Osteoblast (primary cell): ENCODE data around the gene PLEKHH2. TPM values are rescaled to one million over a fixed set of nuclear protein-coding genes. Genes with fewer than 3 reads are reported as not detected.

Source experiments
- DNase-seq: peaks from one replicate; pipeline ENCODE4 v3.0.0; 2011; ENCODE audit warnings: low spot score, mixed read lengths; ENCODE audit not compliant: insufficient read length; ENCODE audit errors: missing footprints
- H2AFZ ChIP-seq: 2 replicates; pipeline ENCODE4 v1.6.0; 2011; ENCODE audit warnings: mild to moderate bottlenecking, low read length
- H3K27ac ChIP-seq: 2 replicates; pipeline ENCODE4 v1.5.1; 2011; ENCODE audit warnings: mild to moderate bottlenecking, low read depth, low read length, moderate library complexity
- H3K27me3 ChIP-seq: 2 replicates; pipeline ENCODE4 v1.6.0; 2012; ENCODE audit warnings: mild to moderate bottlenecking, control low read depth, inconsistent platforms, low read length, moderate library complexity; ENCODE audit not compliant: insufficient read depth
- H3K36me3 ChIP-seq: 2 replicates; pipeline ENCODE4 v1.5.1; 2011; ENCODE audit warnings: mild to moderate bottlenecking, low read length, control low read depth, moderate library complexity; ENCODE audit not compliant: insufficient read depth
- H3K4me1 ChIP-seq: 2 replicates; pipeline ENCODE4 v1.5.1; 2011; ENCODE audit warnings: mild to moderate bottlenecking, low read length, control low read depth, moderate library complexity; ENCODE audit not compliant: insufficient read depth
- H3K4me2 ChIP-seq: 2 replicates; pipeline ENCODE4 v1.6.0; 2011; ENCODE audit warnings: mild to moderate bottlenecking, low read length; ENCODE audit not compliant: insufficient read depth
- H3K4me3 ChIP-seq: fragments of 200-600 bp; sonication (generic); 3 replicates; pipeline ENCODE4 v1.5.1; 2012; ENCODE audit warnings: mild to moderate bottlenecking, low read length, inconsistent platforms; ENCODE audit not compliant: insufficient read depth
- H3K79me2 ChIP-seq: 2 replicates; pipeline ENCODE4 v1.6.0; 2012; ENCODE audit warnings: mild to moderate bottlenecking, low read length, control low read depth, inconsistent platforms; ENCODE audit not compliant: insufficient read depth
- H3K9me3 ChIP-seq: 2 replicates; pipeline ENCODE4 v1.5.1; 2011; ENCODE audit warnings: low read depth, low read length, control low read depth
- H4K20me1 ChIP-seq: 2 replicates; pipeline ENCODE4 v1.6.0; 2012; ENCODE audit warnings: mild to moderate bottlenecking, low read length, control low read depth; ENCODE audit not compliant: insufficient read depth
- CTCF ChIP-seq: IDR thresholded peaks from 2 replicates; pipeline ENCODE4 v1.5.1; 2011; ENCODE audit warnings: mild to moderate bottlenecking, low read depth, low read length, moderate library complexity; ENCODE audit errors: extremely low read depth
- small RNA-seq: library from RNA; depleted of rRNA; stranded (forward); fragments of <200 nt; gene quantifications from one replicate; pipeline ENCODE3, GENCODE V24; 2012
- total RNA-seq: library from RNA; depleted of rRNA; stranded (reverse); fragments of >200 nt; gene quantifications from 2 replicates; pipeline ENCODE4 v1.2.3, GENCODE V29; 2012

PLEKHH2 gene
- total RNA-seq, 1 donor = 18.8 TPM

- Histone ChIP-seq H3K36me3 (no peaks in the 10 kb centered on the region), H3K9me3 (no peaks in the 10 kb centered on the region), H3K27ac (no peak overlapping the region), H4K20me1 (no peaks in the 10 kb centered on the region), H3K4me1 (no peaks in the 10 kb centered on the region), H2AFZ (no peak overlapping the region), H3K4me3 (no peak overlapping the region), H3K79me2 (no peaks in the 10 kb centered on the region), H3K27me3 (no peaks in the 10 kb centered on the region), H3K4me2 (no peak overlapping the region)
- no peak for DNase-seq
- TF ChIP-seq CTCF = no peak
Measured at GRCh38 chr2:43812947-43813346, 175.9 kb downstream of the PLEKHH2 start.

GRCh38 chr2:43814711-43815110, 177.7 kb downstream of the PLEKHH2 start:
- TF ChIP-seq CTCF = no peak
- no peak overlapping the region for H2AFZ ChIP-seq
- H3K36me3 ChIP-seq = no peaks in the 10 kb centered on the region
- no peak for DNase-seq
- no peak overlapping the region for H3K4me3 ChIP-seq
- no peaks in the 10 kb centered on the region for H3K27me3 ChIP-seq
- H3K79me2 ChIP-seq = no peaks in the 10 kb centered on the region
- H3K27ac ChIP-seq = no peak overlapping the region
- H3K9me3 ChIP-seq = no peaks in the 10 kb centered on the region
- no peak overlapping the region for H3K4me2 ChIP-seq
- no peaks in the 10 kb centered on the region for H3K4me1 ChIP-seq
- no peaks in the 10 kb centered on the region for H4K20me1 ChIP-seq

Small RNA genes within 50 kb of the gene (small RNA-seq; reads per million reads assigned to genes)
- gene RF00019 (not detected), gene RN7SKP66 (not detected)

Other genes with a start within 250 kb of the PLEKHH2 start
- gene THADA, start 41.2 kb upstream of the PLEKHH2 start, total RNA-seq = 38.0 and 39.4 TPM in 2 replicates
- 0.72 and 1.2 TPM in 2 replicates for gene C1GALT1C1L, start 39.2 kb downstream of the PLEKHH2 start, total RNA-seq
- 26.8 and 29.2 TPM in 2 replicates for gene DYNC2LI1, start 136.8 kb downstream of the PLEKHH2 start, total RNA-seq
- gene ABCG5, start 201.6 kb downstream of the PLEKHH2 start, total RNA-seq = not detected in 2 replicates
- not detected in 2 replicates for gene ABCG8, start 201.7 kb downstream of the PLEKHH2 start, total RNA-seq